Colon (tissue), 2 donors: ENCODE measurements around the gene CXCL12.

Source experiments
- FAIRE-seq: peaks from 2 replicates; lab custom pipeline; 2012; peaks lifted over from hg19 to GRCh38; lab: Jason Lieb, UNC
- donor health status: control.
- donor health status: control.

CXCL12 gene

DNA sequence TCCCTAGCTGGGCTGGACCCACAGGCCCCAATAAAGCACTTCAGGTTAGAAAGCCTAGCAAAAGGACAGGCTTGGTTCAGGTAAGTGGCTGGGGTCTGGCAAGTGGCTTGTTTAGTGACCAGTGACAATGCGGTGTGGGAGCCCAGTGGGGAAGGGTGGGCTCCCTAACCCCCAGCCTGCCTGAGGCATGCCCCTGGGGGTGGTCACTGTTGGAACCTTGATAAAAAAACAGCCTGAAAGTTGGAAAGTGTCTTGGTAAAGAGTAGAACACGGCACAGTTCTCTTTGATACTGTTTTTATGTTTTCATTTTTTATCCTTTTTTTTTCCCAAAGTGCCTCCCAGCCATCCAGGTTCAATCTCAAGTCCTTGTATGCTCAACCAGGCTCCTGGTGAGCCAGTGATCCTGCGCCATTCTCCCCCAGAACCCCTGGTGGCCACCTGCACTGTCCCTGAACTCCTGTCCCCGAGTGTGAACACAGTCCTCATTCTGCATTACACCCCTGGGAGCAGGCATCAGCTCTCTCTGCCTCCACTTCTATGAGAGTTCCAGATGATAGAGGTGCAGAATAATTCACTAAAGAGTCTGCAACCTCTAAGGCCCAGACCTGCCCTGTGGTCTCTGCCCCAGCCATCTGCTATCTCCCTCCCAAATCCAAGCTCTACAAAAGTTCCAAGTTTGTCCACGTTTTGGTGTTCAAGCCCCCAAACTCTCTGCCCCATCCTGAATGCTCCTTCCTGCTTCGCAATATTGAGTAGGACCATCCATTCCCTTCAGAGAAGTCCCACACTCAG is 15.0 kb upstream of the CXCL12 start:
- no peak for FAIRE-seq

DNA sequence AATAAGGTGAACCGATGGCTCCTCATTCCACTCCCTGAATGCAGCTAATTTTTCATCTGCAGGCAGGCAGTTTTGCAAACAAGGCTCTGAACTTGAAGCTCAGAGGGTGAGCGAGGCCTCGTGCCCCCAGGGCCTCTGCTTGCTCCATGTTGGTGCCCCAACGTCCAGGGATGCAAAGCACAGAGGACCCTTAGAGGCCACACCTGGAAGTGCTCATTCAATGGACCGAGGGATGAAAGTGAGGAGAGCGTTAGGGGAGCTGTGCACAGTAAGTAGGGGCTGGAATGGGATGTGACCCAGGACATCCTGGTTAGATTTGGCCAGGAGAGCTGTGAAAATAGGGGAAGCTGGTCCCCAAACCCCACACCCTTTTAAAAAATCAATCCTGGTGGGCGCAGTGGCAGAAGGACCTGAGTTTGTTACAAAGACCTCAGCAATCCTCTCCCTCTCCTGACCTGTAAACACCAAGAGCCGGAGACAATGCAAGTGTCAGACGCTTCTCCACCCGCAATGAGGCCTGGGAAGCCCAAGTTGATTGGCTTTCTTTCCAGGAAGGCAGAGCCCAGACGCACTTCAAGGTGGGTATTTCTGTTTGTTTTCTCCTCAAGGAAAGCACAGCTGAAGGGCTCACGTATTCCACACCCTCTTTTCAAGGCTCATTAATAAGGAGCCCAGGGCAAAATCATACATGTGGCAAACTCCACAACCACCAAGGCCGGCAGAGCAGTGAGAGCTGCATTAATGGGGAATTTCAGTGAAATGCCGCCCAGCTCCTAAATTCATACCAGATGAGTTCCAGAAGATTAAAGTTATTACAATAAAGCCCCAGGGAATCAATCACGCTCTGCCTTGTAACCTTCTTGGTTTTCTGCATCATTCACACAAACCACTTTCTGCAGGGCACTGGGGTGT is 14.1 kb upstream of the CXCL12 start:
- no peak for FAIRE-seq

DNA sequence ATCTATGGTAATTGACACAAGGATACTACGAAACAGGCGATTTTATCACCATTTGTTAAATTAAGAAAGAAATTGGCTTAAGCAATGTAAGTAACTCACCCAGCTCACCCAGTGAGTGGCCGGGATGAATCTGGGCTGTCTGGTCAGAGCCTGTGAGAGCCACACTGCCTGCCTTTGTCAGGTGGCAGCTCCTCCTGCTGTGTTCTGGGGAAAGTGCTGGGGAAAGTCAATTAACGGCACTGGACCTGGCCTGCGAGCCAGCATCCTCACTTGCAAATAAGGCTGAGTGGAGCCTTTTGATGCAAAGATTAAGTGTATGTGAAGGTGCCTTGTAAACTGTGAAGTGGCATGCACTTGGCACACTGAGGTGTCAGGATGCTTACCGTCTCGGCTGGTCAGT is 13.4 kb upstream of the CXCL12 start:
- no peak for FAIRE-seq

DNA sequence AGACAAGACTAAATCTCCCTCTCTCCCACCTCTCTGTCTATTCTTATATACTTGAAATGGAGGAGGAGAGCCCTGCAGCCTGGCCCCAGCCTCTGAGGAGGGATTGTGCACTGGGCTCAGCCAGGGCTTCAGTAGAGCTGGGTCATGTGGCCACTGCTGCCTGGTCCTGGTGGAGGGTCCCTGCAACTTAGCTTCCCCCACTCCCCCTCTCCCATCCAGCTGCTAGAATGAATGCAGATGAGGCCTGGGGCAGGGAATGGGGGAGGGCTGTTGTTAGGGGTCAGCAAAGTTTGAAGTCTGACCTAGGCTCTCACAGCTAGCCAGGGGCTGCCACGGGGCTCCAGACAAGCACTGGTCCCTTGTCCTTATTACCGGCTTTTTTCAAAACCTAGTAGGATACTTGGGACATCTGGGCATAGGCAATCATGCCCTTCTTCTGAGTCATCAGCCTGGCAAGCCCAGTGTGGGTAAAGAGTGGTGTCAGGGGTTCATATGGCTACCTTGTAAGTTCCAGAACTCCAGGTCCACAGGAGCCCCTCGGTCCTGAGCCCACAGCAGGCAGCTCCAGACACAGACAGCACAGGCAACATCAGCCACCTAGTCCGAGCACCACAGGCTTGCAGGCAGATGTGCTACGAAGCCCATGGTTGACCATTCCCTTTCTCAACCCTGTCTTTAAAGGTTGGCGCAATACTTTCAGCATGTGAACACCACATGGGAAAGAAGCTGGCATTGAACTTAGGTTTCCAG is 12.8 kb upstream of the CXCL12 start:
- FAIRE-seq: no peak

DNA sequence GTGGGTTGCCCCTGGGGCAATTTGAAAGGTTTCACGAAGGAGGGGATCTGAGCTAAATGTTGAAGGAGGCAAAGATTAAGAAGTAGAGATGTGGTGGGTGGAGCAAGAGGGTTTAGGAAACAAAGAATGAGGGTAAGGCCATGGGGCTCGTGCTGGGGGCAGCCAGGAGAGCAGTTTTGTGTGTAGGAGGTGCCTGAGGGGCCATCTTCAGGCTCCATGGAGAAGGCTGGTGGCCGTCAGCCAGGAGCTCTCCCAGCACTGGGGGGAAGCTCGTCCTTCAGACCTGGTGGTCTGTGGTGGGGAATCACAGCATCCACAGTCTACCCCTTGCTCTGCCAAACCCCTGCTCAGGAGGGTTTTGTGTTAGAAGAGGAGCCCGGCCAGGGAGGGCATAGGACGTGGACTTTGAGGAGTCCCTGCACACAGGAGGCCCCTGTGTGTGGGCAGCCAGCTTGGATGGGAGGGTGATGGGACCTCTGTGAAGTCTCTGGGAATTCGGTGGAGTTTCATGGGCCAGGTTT is 11.8 kb upstream of the CXCL12 start:
- no peak for FAIRE-seq

DNA sequence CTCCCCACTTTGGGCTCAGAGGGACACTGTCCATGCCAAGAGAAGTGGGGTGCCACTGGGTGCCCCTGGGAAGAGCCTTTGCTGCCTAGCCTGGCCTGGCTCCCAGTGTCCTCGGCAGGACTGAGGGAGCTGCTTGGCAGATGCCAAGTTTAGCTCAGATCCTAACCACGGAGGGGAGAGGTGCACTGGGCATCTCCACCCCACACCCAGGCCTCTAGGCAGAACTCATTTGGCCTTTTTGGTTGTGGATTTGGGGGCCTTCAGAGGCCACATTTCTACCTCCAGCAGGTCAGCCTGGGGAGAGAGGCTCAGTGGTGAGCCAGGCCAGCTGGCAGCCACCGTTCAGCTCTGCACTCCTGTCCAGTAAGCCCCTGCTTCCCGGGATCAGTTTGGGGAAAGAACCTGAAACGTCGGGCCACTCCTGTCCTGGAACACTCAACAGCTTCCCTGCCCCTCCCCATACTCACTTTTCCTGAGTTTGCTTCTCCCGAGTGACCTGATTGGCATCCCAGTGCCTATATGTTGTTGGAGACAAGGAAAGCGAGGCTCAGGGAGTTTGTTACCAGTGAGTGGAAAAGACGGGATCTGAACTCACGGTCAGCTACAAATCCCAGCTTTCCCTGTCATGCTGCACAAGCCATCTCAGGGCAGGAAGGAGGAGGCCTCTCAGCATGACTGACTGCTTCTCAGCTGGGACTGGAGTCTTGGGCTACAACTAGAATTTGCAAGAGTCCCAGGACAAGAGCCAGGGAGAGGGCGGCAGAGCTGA is 11.2 kb upstream of the CXCL12 start:
- FAIRE-seq: no peak

DNA sequence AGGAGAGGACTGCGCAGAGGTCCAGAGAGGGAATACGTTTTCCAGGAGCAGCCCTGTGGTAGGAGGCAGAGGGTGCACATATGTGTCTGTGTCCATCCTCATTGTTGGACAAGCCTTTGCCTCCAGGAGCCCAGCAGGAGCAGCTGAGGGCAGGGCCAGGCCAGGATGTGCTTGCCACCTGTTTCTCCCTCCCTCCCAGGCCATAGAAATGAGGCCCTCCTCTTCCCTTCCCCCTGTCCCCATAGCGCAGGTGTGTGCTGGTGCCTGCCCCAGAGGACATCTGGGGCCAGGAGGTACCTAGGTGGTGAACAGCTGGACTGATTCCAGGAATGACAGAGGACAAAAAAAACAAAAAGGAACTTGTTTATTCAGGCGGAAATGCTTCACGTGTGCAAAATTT is 10.5 kb upstream of the CXCL12 start:
- FAIRE-seq: no peak

DNA sequence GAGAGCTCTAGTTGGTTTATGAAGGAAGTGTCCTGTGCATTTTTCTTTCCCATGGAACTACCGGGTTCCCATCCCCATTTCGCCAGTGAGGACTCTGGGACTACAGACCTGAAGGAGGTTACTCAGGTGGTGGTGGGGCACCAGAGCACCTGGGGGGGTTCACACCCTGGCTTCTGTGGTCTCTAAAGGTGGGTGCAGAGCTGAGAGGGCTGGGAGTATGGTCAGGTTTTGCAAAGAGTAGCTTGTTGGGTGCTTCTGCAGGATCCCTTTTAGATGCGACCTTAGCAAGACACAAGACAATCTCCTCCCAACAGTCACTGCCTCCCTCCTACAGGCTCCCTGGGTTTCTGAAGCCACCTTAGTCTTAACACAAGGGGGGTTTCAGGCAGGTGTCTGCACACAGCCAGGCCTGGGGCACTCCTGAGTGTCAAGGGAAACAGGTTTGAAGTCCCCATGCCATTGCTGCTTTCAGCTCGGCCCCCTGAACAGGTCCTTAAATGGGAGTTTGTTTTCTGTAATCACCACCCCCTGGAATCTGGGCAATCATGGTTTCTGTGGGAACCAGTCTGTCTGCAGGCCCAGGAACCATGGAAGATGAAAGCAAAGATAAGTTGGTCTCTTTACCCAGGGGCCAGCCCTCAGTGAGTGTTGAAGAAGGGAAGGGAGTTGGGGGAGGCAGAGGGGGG is 9.9 kb upstream of the CXCL12 start:
- FAIRE-seq: no peak

DNA sequence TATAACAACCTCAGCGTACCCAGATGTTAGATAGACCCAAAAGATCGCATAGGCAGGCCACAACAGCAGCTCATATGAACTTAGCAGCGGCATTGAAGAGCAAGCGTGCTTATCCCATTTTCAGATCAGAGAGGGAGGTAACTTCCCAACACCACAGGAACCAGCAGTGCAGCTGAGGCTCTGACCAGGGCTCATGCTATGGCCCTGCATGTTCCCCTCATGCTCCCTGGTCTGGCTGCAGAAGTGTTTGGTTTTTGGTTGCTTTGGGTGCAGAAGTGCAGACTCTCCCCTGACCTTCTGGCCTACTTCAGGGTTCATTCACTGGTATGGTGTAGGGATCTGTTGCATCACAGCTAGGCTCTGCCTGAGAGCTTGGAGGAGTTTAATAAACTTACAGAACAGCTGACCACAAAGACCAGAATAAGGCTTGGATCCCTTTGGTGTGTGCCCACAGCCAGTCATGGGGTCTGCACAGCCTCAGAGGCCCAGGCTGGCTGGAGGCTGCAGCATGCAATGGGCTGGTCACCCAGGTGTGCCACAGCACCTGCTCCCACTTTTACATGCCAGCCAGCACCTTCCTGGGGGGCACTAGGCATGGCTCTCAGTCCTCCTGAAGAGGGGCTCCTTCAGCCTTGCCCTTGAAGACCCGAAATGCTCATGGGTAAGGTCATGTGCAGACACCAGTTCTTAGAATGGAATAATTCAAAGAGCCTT is 9.1 kb upstream of the CXCL12 start:
- FAIRE-seq: no peak

DNA sequence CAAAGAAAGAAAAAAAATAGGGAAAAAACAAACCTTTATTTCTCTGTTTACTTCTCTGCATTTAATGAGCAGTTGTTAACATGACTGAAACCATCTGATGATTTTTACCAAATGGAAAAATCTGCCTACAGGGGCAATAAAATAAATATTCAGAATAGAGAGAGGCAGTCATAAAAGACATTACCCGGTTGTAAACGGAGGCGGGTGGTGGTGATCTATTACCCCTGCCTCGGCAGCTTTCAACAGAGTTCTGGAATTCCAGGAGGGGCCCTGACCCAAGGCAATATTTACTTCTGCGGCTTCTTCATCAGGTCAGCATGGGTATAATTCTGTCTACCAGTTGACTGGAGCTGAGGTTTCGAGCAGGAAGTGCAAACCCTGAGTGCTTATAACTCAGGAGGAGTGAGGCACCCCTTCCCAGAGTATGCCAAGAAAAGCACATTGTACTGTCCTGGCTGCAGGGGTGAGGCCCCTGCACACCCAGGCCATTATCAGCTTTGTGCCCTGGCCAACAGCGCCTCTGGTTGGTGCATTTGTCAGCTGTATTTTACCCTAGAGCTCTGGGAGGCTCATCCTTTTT is 8.2 kb upstream of the CXCL12 start:
- no peak for FAIRE-seq

DNA sequence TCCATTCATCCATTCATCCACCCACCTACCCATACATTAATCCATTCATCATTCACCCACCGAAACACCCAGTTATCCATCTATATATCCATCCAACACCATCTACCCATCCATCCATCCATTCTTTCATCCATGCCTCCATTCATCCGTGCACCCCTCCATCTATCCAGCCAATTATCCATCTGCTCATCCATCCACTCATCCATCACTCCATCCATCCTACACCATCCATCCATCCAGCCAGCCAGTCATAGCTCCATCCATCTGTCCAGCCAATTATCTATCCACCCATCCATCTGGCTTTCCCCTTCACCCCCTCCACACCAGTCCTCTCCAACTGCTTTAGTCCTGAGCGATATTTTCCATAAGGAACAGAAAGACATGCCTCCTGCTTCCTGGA is 7.5 kb upstream of the CXCL12 start:
- no peak for FAIRE-seq

DNA sequence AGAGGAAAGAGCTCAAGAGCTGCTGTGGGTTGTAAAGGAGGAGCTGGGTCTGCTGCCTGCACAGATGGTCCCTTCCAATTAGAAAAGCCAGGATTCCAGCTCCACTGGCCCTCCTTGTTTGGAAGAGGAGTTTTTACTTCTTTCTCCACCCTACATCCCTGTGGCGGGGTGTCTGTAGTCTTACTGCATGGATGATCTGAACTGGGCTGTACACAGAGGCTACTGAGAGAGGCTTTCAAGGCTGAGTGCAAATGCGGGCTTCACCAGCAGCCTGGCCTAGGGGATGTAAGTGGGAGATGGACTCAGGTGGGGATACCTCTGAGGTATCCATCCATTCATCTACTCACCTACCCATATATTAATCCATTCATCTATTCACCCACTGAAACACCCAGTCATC is 7.1 kb upstream of the CXCL12 start:
- no peak for FAIRE-seq

DNA sequence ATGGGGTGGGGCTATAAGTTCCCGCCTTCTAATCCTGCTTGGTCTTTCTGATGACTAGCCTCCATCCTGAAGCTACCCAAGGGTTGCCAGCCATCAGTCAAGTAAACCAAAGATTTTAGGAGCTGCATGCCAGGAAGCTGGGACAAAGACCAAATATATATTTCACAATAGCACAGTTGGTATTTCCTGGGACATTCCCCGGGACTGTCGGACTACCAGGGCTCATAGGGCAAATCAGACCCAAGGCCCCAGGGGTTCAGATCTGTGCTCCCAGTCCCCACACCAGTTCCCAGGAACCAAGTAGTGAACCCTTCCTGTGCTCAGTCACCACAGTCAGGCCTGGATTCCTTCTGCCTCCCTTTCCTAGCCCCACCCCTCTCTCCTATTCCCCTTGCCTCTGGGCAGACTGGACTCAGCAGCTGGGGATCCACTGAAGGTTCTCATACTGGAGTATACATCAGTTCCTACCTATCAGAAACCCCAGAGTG is 5.7 kb upstream of the CXCL12 start:
- FAIRE-seq: no peak

DNA sequence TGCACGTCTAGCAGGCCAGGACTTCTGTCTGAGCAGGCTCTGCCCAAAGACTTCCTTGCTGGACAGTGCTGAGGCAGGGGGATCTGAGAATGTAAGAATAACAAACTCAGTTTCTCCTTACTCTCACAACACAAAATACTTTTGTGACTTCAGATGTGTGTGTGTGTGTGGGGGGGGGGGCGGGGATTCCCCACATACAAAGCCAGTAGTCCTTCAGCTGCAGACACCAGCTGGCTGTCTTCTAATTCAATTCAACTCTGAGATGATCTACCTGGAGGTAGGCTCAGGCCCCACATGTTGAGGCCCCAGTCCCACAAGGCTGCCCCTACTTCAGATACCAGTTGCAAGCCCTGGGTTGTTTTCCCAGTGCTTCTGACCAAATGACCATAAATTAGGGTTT is 4.7 kb upstream of the CXCL12 start:
- FAIRE-seq: no peak

DNA sequence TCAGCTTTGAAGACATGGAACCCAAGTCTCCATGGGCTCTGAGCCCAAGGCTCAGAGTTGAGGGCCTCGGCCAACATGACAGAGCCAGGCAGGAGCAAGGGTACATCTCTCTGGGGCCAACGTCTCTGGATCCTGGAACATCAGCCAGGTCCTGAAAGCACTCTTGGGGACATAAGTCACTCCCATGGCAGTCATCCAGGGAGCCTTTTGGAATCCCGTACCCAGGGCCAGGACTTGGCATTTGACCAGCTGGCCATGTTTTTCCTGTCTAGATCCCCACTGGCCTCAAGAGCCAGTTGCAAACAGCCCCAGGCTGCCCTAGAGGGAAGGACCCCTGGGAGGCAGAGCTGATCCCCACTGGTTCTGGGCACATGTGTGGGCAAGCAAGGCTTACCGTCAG is 4.3 kb upstream of the CXCL12 start:
- FAIRE-seq: no peak

DNA sequence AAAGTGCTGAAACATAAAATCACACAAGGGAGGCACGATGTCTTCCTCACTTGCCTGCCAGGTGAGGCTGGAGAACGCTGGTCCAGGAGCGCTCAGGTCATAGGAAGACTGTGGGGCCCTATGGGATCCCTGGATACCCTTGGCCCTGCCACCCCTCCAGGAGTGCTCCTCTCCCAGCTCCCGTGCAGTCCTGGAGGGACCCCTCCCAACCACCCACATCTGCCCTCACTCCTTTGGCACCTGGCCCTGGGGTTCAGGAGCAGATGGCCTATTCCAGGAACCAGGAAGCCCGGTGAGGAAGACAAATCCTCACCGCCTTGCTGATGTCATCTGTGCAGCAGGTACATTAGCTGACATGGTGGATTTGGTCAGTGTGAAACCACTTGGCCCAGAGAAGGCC is 3.7 kb upstream of the CXCL12 start:
- FAIRE-seq: no peak

DNA sequence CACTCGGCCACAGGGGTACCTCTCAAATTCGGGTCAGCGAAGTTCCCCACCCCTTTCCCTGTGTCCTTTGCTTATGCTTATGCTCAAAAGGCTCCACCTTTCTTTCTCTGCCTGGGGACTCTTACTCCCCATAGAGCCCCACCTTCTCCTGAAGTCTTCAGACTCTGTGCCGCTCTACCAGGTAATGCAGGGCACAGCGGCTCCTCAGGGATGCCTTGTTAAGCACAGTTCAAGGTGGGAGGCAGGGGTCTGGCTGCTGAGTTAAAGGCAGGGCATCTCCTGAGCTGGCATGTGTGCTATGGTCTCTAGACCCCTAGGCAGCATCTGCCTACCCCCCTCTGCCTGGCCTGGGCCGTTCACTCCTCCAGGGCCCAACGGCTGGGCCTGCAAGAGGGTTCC is 3.0 kb upstream of the CXCL12 start:
- FAIRE-seq: no peak

DNA sequence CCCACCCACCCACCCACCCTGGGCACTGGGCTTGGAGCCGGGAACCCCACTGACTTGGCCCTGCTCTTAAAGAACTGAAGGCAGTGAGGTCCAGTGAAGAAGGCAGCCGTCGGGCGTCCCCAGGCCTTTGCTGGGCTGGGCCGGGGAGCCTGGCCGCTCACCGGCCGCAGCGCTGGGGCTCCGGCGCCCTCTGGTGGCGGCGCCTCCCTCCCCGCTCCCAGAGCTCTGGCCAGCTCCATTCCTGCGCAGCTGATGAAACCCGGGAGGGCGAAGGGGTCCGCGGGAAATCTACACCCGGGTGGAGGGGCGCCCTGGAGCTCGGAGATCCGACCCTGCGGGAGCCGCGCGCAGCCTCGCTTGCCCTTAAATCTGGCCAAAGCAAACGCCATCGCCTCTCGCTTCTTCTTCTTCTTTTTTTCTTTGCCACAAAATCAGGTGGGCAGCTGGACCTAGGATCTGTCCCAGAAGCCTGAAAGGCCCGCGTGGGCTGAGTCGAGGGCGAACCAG is 1.7 kb upstream of the CXCL12 start:
- no peak for FAIRE-seq

DNA sequence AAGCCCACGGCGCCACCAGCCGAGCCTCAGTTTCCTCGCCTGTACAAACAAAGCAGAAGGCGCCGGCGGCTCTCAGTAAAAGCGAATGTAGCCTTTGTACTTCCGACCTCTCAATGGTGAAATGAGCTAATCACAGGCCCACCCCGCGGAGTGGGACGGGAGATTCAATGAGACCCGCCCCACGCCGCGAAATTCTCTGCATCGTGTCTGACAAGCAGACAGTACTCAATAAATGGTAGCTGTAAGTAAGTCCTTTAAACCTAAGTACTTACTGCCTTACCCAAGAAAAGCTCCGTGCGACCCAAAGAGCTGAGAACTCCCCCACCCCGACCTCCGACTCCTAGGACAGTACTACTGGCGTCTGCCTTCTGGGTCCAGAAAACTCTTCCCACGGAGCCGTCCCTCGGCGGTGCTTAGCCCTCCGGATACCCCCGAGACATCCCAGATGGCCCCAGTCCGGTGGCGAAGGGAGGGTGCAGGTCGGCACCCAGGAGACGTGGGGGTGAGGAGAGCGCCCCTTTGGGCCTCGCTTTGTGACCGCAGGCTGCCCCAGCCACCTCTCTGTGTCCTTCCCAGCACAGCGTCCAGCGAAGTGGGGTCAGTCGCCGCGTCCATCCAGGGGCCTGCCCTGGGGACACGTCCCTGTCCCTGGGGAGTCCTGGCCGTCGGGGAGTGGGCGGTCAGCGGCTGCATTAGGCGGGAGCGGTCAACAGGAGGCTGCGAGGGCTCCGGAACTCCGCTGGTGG is 972 bp upstream of the CXCL12 start:
- no peak for FAIRE-seq
